ENCODE data around the gene TTC13.

DNA sequence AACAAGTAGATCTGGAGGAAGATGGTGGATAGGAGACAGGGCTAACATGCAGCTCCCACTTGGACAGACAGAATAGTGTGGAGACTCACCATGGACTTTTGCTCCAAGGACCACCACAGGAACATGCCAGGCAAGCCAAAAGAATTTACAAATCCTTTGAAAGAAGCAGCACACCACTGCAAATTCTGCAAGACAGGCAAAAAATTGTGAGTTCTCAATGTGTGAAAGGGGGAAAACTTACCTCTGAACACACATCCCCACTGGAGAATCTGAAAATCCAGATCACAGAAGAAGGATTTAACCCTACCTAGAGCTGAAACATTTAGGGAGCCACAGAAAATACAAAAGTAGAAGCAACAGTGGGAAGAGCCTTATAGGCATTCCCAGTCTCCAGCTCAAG lies 23.2 kb upstream of the TTC13 start:
- TF ChIP-seq CTCF (IDR thresholded peaks at IDR 0.05; ENCODE audit: poor library complexity) (no peak), EZH2phosphoT487 (IDR thresholded peaks at IDR 0.05; ENCODE audit: low read depth, severe bottlenecking, unreplicated experiment) (no peak), EZH2 (IDR thresholded peaks at IDR 0.05; ENCODE audit: borderline replicate concordance) (no peak)
